ENCODE measurements around the gene UNC5A.

DNA sequence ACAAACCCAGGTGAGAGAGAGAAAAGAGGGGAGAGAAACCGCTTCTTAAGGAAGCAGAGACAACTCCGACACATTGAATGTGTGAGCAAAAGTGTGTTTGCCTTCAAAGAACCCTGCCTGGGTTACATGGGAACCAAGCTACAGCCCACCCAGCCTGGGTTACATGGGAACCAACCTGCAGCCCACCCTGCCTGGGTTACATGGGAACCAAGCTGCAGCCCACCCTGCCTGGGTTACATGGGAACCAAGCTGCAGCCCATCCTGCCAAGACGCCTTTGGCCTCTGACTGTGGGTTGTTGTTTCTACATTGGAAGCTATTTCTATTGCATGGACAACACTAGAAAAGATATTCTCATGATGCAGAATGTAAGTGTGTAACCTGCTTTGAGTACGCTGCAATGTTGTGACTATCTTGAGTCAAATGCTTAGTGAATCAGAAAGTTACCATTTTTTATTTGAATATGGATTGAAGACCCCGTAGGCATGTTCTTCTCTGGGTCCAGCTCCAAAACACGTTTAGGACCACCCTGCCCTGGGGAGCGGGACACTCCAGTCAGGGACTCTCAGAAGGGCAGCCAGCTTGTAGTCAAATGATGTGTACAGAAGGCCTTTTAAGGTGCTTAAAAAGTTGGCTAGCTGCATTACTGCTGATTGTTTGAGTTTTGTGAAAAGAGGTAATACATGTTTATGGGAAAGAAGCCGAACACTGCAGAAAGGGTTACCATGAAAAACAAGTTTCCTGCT is 39.1 kb upstream of the UNC5A start:
- TF ChIP-seq RARB (CRISPR knock-in tag; IDR thresholded peaks at IDR 0.05) (no peak), GLIS3 (CRISPR knock-in tag; IDR thresholded peaks at IDR 0.05) (no peak)

Measured in SK-N-SH treated with all-trans-retinoic acid at 6 μM for 48 hours (cell line).